Small intestine (tissue), 7 donors: ENCODE data around the gene DCAF8. TPM values are rescaled to one million over a fixed set of nuclear protein-coding genes. Genes with fewer than 3 reads are reported as not detected.

ENCODE experiments used
- DNase-seq, 2 donors: peaks; one replicate each; pipeline versions ENCODE4 v3.0.0 to v3.0.0-alpha.2; 2013
- FAIRE-seq: peaks from 2 replicates; lab custom pipeline; 2012; peaks lifted over from hg19 to GRCh38; lab: Jason Lieb, UNC
- H3K27ac ChIP-seq, 3 donors: one replicate each; pipeline ENCODE4 v1.5.1; 2013; ENCODE audit warnings: low read length in 2 of 3, mild to moderate bottlenecking in 2 of 3, control low read depth in 1 of 3, inconsistent platforms in 1 of 3, low read depth in 1 of 3, moderate library complexity in 1 of 3
- H3K27me3 ChIP-seq, 3 donors: one replicate each; pipeline ENCODE4 v1.6.1; 2013; ENCODE audit warnings: low read length in 3 of 3, inconsistent platforms in 1 of 3; ENCODE audit not compliant: control insufficient read depth in 3 of 3, insufficient read depth in 3 of 3
- H3K36me3 ChIP-seq, 3 donors: one replicate each; pipeline ENCODE4 v1.6.1; 2013; ENCODE audit warnings: low read length in 3 of 3, inconsistent platforms in 1 of 3, low read depth in 1 of 3, mild to moderate bottlenecking in 1 of 3, moderate library complexity in 1 of 3; ENCODE audit not compliant: control insufficient read depth in 3 of 3, insufficient read depth in 2 of 3
- H3K4me1 ChIP-seq, 3 donors: one replicate each; pipeline ENCODE4 v1.6.1; 2013; ENCODE audit warnings: low read length in 2 of 3, inconsistent platforms in 1 of 3, low read depth in 1 of 3, mild to moderate bottlenecking in 1 of 3, moderate library complexity in 1 of 3; ENCODE audit not compliant: control insufficient read depth in 3 of 3, insufficient read depth in 2 of 3
- H3K4me3 ChIP-seq, 3 donors: one replicate each; pipeline ENCODE4 v1.5.1; 2013; ENCODE audit warnings: low read length in 3 of 3, control low read depth in 1 of 3, inconsistent platforms in 1 of 3, low read depth in 1 of 3, mild to moderate bottlenecking in 1 of 3, moderate library complexity in 1 of 3
- H3K9me3 ChIP-seq, 2 donors: one replicate each; pipeline ENCODE4 v1.6.1; 2013; ENCODE audit warnings: low read depth in 1 of 2, low read length in 1 of 2; ENCODE audit not compliant: control insufficient read depth in 2 of 2, insufficient read depth in 1 of 2
- WGBS, 3 donors: extraction: QIAGEN DNeasy Blood & Tissue Kit; methylation state at CpG; one replicate each; pipeline ENCODE4 v1.1.7; 2013; 5-methylcytosine and 5-hydroxymethylcytosine counted together
- polyA plus RNA-seq, 4 donors: library from polyadenylated mRNA; stranded (reverse) in 3 of 4; unstranded in 1 of 4; fragments of 200-250 nt in 3 of 4; fragments of 120-200 nt in 1 of 4; gene quantifications; one replicate each; pipeline versions ENCODE4 v1.2.1 to v1.2.3, GENCODE V29; 2013
- donor health status: healthy with polysubstance abuse.
- donor health status: control.
- donor health status: control.
- donor health status: Bipolar disorder and iron deficiency.
- donor health status: healthy.

The DCAF8 gene
- polyA plus RNA-seq, 4 donors, result 43.5 to 145 (median 59.1) TPM

DNA sequence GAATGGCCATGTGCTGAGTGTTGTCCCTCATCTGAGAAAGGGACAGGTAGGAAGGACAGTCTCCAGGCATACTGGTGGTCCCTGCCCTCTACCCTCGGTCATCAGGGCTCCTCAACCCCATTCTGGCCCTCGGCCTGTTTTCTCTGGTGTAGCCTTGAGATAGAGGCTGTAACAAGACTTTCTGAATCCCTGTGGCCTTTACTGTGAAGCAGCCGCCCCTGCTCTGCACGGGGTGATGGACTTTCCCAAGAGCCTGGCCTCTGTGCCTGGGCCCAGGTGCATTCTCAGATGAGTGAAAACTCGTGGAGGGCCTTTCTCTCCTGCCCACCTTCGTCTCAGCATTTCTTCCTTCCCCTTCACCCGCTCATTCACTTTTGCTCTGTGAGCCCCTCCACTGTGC is 74.9 kb downstream of the DCAF8 start:
- FAIRE-seq (no peak), DNase-seq (no peak)
- no peaks in the 10 kb centered on the region for H3K27me3 ChIP-seq
- WGBS, 3 donors, result 61 to 80% (median 67%) methylated on average over 7 of the region's 7 CpGs
- H3K4me1 ChIP-seq, result peaks cover 0 to 3% (median 0%) of the 10 kb centered on the region in 3 donors
- no peaks in the 10 kb centered on the region for H3K9me3 ChIP-seq
- H3K36me3 ChIP-seq, result no peaks in the 10 kb centered on the region
- H3K4me3 ChIP-seq, result no peak overlapping the region
- no peak overlapping the region for H3K27ac ChIP-seq

DNA sequence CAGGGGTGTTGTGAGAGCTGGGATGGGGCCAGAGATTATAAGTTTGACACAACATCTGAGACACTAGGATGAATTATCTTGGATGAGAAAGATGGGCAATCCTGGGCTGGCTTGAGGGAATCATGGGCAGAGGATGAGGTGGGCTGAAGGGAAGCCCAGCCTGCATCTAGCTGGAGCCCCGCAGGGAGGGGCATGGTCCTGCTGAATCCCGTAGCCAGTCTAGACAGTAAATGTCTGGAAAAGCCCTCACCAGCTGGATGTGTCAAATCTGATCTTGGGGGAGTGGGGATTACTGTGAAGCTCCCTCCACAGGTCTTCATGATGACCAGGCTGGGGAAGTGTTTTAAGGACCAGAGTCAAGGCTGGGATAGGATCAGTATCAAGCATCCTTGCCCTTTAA is 75.6 kb downstream of the DCAF8 start:
- H3K27me3 ChIP-seq, result no peaks in the 10 kb centered on the region
- FAIRE-seq (no peak), DNase-seq (no peak)
- no peaks in the 10 kb centered on the region for H3K9me3 ChIP-seq
- H3K4me3 ChIP-seq, result no peak overlapping the region
- no peaks in the 10 kb centered on the region for H3K36me3 ChIP-seq
- H3K4me1 ChIP-seq, result peaks cover 0 to 3% (median 0%) of the 10 kb centered on the region in 3 donors
- WGBS, 3 donors, result 72 to 81% (median 78%) methylated on average over 2 of the region's 2 CpGs
- H3K27ac ChIP-seq, result no peak overlapping the region

- DNase-seq (no peak), FAIRE-seq (no peak)
- WGBS, 3 donors, result 84 to 90% (median 87%) methylated on average over 7 of the region's 7 CpGs
- Histone ChIP-seq H3K9me3 (no peaks in the 10 kb centered on the region), H3K4me1 (peaks cover 0 to 3% (median 0%) of the 10 kb centered on the region in 3 donors), H3K4me3 (no peak overlapping the region), H3K27me3 (no peaks in the 10 kb centered on the region), H3K27ac (no peak overlapping the region), H3K36me3 (no peaks in the 10 kb centered on the region)
Measured at GRCh38 chr1:160186246-160186645, 76.1 kb downstream of the DCAF8 start.

GRCh38 chr1:160179336-160179735 is 83.0 kb downstream of the DCAF8 start:
- FAIRE-seq (no peak), DNase-seq (no peak)
- no peaks in the 10 kb centered on the region for H3K27me3 ChIP-seq
- WGBS, 3 donors, result 56 to 81% (median 72%) methylated on average over 4 of the region's 4 CpGs
- no peaks in the 10 kb centered on the region for H3K36me3 ChIP-seq
- H3K4me1 ChIP-seq, result no peaks in the 10 kb centered on the region
- H3K9me3 ChIP-seq, result no peaks in the 10 kb centered on the region
- no peak overlapping the region for H3K27ac ChIP-seq
- no peak overlapping the region for H3K4me3 ChIP-seq

DNA sequence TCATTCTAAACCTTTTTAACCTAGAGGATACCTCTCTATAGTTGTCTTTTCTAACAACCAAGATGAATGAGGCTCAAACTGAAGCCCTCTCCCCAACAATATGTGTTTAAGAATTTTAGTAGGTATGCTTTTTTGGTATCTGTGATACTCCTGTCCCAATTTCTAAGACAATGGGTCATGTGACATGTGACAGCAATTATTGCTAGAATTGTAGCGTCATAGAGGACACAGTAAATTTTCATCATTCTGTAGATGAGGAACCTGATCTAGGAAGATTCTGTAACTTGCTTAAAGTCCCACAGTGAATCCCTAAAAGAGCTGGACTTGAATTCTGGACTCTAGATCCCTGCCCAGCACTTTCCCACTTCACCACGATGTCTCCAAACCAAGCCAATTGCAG is 83.6 kb downstream of the DCAF8 start:
- 83 to 96% (median 84%) methylated on average over 2 of the region's 2 CpGs for WGBS, 3 donors
- H3K27me3 ChIP-seq, result no peaks in the 10 kb centered on the region
- no peak overlapping the region for H3K4me3 ChIP-seq
- H3K36me3 ChIP-seq, result no peaks in the 10 kb centered on the region
- no peak for DNase-seq
- no peaks in the 10 kb centered on the region for H3K4me1 ChIP-seq
- H3K27ac ChIP-seq, result no peak overlapping the region
- no peak for FAIRE-seq
- no peaks in the 10 kb centered on the region for H3K9me3 ChIP-seq

- Histone ChIP-seq H3K4me1 (no peaks in the 10 kb centered on the region), H3K36me3 (no peaks in the 10 kb centered on the region)
- no peak for FAIRE-seq
Measured at GRCh38 chr1:160177667-160178066, 84.7 kb downstream of the DCAF8 start.

GRCh38 chr1:160177231-160177630 is 85.1 kb downstream of the DCAF8 start:
- Histone ChIP-seq H3K27me3 (peaks cover 0 to 4% (median 0%) of the 10 kb centered on the region in 3 donors), H3K36me3 (no peaks in the 10 kb centered on the region), H3K27ac (no peak overlapping the region), H3K9me3 (no peaks in the 10 kb centered on the region), H3K4me1 (no peaks in the 10 kb centered on the region), H3K4me3 (no peak overlapping the region)
- FAIRE-seq (no peak), DNase-seq (no peak)
- 87 to 97% (median 93%) methylated on average over 2 of the region's 2 CpGs for WGBS, 3 donors

More at GRCh38 chr1:160177667-160178066, 84.7 kb downstream of the DCAF8 start:
- Histone ChIP-seq H3K9me3 (no peaks in the 10 kb centered on the region), H3K27me3 (peaks cover 0 to 2% (median 0%) of the 10 kb centered on the region in 3 donors), H3K27ac (no peak overlapping the region), H3K4me3 (no peak overlapping the region)
- WGBS, 3 donors, result 74 to 90% (median 75%) methylated on average over 1 of the region's 1 CpG
- DNase-seq, result no peak

- H3K9me3 ChIP-seq, result no peaks in the 10 kb centered on the region
- H3K27ac ChIP-seq, result no peak overlapping the region
- no peaks in the 10 kb centered on the region for H3K36me3 ChIP-seq
- H3K4me3 ChIP-seq, result no peak overlapping the region
- H3K4me1 ChIP-seq, result no peaks in the 10 kb centered on the region
- DNase-seq (no peak), FAIRE-seq (no peak)
- peaks cover 0 to 8% (median 0%) of the 10 kb centered on the region in 3 donors for H3K27me3 ChIP-seq
- 68 to 77% (median 76%) methylated on average over 9 of the region's 9 CpGs for WGBS, 3 donors
Measured at GRCh38 chr1:160171980-160172379, 90.4 kb downstream of the DCAF8 start.

DNA sequence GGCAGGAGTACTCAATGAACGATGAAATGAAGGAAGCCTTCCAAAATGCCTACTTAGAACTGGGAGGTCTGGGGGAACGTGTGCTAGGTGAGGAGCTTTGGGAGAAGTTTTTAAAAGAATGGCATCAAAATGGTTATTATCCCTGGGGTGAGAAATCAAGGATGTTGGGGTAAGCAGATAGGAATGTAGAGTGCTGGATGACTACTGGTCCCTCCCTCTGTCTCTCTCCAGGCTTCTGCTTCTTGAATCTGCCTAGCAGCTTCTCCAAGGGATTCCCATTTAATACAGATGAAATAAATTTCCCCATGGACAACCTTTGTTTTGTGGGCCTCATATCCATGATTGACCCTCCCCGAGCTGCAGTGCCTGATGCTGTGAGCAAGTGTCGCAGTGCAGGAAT is 91.0 kb downstream of the DCAF8 start:
- no peaks in the 10 kb centered on the region for H3K9me3 ChIP-seq
- no peak overlapping the region for H3K27ac ChIP-seq
- no peak for FAIRE-seq
- H3K4me1 ChIP-seq, result no peaks in the 10 kb centered on the region
- no peak overlapping the region for H3K4me3 ChIP-seq
- 85 to 95% (median 85%) methylated on average over 4 of the region's 4 CpGs for WGBS, 3 donors
- H3K27me3 ChIP-seq, result peaks cover 0 to 8% (median 0%) of the 10 kb centered on the region in 3 donors
- DNase-seq, result no peak
- H3K36me3 ChIP-seq, result no peaks in the 10 kb centered on the region
